KG1 (cell line): ENCODE results near the gene DCAF5.
"Not testable (repeated sequence)": the region's sequence is repeated elsewhere in the genome, so short reads cannot be mapped to it uniquely, and the experiment has no call there.

Experiments
- DNase-seq: peaks from one replicate; lab custom pipeline; 2025; lab: John Stamatoyannopoulos, UW

DCAF5 gene

DNA sequence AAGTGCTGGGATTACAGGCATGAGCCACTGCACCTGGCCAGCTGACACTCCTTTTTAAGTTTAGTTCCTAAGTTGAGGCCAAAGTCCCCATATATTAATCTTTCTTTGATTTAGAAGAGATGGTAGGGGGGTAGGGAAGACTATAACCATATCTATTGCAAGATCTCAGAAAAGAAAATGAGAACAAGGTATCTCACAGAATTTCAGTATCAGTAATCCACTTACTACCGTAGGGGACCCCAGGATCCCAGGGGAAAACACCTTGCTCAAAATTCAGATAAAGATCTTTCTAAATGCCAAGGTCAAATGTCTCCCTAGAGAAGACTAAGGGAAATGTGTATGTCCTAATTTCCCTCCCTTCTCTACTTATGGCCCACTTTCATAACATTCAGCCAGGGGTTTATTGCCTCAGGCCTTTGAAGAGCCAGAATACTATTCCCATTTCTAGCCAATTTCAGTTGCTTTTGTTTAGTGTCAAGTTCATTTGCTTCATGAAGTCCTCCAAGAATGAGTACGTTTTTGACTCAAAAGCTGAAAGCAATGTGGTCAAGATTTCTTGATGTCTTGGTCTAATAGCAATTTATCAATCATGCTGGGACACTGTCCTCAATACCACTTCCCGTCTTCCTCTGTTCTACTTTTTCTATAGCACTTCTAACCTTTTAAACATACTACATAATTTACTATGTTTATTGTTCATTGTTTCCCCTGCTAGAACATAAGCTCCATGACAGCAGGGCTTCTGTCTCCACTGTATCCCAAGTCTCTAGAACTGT lies 86.3 kb downstream of the DCAF5 start:
- no peak for DNase-seq

DNA sequence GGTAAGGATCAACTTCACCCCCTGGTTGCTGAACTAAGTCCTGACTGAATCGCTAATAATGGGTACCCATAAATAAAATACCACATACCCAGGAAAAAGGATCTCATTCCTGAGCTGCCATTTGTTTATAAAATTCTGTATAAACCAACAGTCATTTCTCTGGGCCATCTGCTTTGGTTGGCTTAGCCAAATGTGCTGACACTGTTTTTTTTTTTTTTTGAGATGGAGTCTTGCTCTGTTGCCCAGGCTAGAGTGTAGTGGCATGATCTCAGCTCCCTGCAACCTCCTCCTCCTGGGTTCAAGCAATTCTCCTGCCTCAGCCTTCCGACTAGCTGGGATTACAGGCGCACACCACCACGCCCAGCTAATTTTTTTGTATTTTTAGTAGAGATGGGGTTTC lies 87.0 kb downstream of the DCAF5 start:
- not testable (repeated sequence) for DNase-seq

DNA sequence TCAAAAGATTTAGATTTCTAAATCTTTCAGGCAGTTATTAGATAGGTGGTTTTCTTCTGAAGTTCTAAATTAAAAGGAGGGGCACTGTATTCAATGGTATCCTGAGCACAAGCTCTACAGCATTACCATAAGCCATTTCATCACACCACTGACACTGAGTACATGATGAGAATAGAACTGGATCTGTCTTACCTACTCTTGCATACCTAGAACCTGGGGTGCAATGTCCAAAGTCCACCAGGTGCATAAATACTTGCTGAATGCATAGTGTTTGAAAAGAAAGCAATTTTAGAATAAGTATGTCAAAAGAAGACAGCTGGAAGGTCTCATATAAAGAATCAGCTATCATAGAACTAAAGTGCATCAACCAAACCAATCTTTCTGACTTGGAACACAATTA lies 88.3 kb downstream of the DCAF5 start:
- no peak for DNase-seq

DNA sequence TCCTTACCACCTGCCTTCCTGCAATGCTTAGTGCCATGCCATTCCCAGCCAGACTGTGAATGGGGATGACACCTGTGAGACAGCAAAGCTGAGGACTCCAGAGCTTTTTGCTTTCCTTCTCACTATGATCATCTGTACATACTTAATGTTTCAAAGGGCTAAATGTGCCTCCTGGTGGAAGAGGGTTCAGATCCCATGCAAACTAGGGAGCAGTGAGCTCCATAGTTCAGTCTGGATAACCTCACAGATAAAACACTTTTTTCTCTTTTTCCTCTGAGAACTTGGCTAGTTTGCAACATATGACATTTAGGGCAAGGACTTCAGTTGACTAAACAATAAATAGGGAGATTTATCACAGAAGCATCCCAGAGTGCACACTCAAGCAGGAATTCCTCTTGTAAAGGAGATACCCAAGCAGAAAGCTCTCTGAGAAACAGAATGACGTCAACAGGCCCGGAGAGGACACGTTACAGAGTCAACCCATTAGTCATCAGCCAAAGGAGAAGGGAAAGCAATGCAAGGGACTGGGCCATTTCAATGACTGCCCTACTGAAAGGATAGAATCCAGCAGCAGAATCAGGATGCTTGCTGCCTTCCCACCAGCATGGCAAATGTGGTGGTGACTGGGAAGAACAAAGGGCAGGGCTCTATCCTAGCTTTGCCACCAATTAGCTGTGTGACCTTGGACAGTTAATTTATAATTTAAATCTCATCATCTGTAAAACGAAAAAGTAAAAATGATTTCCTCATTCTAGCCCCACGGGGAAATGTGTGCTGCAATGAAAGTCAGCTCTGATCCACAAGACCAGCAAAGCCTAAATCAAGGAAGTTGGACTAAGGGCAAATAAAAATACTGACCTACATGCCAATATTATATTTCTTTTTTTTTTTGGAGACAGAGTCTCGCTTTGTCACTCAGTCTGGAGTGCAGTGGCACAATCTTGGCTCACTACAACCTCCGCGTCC lies 93.0 kb downstream of the DCAF5 start:
- no peak for DNase-seq

DNA sequence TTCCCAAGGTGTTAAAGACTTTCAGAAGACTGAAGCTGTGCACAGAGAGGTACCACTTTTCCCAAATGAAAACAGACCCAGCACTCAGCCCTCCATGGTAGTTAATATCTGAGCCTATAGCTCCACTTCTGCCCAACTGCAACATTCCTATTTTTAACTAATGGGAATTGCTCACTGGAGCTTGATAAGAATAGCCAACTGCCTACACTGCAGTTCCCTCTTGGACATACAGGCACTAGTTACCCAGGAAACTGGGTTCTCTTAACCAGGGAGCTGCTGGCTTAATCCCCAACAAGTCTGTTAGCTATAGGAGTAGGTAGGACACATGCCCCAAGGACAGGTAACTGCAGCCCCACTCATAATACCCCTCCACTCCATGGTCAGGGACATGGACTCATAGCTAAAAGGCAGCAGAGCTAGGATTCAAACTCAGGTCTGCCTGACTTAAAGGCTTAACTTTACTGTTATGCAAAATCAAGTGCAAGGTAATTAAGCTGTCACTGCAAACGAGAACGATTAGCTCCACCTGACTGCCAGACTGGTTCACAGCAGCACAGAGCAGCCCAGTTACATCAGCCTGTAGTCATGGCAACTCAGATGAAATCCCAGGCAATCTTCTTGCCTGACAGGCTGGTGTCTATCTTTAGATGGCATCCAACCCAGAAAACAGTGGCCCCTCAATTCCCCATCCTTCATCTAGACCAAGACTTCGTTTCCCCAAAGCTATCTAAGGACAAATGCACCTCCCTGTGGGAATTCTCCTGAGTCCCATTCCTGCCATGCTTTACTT lies 96.7 kb downstream of the DCAF5 start:
- no peak for DNase-seq

DNA sequence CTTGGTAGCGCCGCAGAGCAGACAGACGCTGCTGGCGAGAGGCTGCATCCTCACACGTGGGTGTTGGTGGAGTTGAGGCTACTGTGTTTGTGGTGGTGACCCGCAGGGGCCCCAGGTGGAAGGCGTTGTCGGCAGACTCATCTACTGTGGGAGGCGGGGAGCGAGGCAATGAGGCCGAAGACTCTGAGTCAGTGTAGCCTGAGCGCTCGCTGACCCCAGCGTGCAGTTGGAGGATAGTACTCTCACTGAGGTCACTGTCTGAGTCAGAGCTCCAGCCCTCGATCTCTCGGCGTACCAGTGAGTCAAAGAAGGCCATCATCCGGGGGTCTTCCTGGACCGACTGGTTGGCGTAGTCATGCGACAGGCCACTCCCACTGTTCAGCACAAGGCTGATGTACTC lies 97.8 kb downstream of the DCAF5 start:
- no peak for DNase-seq

DNA sequence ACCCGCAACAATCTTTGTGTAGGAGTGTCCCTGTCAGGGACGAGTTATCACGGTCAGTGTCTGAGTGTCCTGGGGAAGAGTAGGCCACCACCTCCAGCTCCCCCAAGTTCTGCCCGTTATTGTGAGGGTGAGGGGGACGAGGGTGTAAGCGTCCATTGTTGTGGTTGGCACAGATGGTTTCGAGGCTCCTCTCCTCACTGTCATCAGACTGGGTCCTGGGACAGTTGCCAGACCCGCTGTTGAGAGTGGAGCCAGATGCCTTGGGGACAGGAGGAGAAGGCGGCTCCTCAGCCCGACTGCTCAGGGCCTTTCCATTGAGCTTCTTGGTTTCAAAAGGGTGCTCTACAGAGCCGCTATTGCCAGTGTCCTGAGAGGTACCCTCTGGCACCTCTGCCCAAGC lies 98.9 kb downstream of the DCAF5 start:
- no peak for DNase-seq

DNA sequence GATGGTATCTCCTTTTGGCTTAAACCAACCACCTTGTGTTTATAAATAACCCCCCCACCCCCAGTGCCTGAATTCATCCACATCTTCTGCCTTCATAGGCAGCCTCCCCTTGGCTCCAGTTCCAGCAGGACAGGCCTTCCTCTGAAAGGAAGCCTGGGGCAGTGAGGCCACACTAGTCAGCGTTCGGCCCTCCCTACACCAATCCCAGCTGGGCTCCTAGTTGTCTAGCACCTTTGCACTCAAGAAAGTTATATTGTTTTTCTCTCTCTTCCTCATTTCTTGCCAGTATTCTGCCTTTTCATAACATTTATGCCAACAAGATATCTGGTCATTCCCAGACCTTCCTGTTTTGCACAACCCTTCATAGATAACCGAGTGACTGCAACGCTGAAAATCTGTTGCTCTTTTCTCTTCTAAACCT lies 100.7 kb downstream of the DCAF5 start:
- no peak for DNase-seq

DNA sequence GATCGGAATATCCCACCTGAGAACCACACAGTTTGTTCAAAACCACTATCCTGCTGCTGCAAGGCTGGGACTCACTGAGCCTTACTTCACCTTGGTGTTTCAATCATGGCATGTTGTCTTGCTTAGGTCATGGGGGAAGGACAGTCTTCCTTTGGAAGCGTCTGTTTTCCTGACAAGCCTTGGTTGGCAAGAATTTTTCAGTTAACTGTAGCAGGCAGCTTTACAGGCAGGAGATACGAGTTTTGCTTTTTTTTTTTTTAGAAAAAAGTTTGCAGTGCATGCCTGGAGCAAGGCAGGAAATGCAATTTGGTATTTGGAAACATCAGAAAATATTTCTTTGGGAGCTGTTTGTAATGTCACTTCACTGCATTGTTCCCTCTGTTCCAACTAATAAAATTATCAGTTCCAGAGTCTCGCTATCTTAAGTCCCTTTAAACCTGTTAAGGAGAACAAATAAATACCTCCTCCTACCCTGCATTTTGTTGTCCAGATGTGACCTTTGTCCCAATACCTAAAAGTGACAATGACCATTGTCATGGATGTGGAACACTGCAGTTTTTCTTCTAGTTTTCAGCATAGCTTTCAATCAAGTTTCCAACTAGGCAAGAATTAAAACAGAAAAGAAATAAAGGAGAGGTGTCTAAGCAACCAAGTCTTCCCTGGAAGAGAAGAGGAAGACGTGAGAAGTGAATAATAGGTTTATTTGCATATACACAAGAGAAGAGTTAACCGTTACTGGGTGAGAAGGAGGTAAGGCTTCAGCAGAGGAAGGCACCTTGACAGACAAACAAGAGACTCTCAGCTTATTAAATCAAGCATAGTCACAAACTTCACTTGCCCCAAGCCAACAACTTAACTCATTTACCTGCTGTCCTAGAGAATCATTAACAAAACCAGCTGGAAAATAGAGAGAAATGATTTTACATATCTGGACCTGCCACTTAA lies 102.4 kb downstream of the DCAF5 start:
- no peak for DNase-seq

DNA sequence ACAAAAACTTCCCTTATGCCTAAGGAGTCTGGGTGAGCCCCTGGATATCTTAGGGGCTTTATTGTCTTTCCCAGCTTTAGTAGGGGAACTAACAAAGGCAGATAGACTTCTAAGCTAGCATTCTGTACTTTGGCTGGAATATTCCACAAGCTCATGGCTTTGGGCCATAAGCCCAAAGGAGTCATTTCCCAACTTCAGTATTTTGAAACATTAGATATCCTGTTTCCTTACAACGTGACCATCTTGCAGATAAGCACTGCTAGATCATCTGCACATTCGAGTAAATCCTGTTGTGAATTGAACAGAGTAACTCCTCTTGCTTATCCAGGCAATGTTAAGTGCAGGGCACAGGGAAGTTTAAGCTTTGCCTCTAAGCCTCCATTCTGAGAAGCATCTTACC lies 103.2 kb downstream of the DCAF5 start:
- no peak for DNase-seq

DNA sequence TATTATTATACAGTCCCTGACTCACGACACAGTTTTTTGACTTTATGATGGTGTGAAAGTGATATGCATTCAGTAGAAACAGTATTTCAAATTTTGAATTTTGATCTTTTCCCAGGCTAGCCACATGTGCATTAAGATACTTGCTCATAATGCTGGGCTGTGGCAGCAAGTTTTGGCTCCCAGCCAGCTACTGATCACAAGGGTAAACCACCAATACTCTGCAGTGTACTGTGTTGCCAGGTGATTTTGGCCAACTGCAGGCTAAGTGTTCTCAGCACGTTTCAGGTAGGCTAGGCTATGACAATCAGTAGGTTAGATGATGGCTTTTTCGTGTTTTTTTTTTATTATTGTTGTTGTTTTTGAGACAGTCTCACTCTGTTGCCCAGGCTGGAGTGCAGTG lies 104.5 kb downstream of the DCAF5 start:
- DNase-seq, result no peak

DNA sequence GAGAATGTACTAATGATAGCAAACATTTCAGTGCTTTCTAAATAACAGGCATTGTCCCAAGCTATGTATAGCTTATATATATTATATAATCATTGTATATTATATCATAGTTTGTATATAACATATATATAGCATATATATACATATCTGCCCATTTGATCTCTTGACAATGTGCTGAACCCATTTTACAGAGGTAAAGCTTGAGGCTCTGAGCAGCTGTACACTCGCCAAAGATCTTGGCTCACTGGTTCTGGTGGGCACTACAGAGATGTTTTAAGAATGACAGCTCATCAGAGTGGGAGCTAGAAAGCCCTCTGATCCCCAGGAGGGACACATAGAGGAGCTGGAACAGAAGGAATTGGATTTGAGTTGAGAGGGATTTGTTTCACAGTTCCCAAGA lies 105.7 kb downstream of the DCAF5 start:
- no peak for DNase-seq

DNA sequence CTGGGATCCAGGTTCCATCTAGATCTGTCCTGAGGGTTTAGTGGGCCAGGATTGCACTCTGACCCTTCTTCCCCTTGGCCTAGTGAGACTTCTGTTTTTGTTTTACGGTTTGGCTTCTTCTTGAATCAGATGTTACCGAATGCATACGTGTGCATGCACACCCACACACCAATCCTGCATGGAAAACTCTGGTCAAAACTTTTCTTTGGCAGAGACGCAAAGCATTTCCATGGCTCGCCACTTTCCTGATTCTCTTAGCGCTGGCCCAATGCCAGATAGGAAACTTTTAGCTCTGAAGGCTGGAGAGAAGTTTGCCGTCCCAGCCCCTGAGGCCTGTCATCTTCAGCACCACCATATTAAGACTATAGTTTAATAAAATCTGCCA lies 106.5 kb downstream of the DCAF5 start:
- no peak for DNase-seq

DNA sequence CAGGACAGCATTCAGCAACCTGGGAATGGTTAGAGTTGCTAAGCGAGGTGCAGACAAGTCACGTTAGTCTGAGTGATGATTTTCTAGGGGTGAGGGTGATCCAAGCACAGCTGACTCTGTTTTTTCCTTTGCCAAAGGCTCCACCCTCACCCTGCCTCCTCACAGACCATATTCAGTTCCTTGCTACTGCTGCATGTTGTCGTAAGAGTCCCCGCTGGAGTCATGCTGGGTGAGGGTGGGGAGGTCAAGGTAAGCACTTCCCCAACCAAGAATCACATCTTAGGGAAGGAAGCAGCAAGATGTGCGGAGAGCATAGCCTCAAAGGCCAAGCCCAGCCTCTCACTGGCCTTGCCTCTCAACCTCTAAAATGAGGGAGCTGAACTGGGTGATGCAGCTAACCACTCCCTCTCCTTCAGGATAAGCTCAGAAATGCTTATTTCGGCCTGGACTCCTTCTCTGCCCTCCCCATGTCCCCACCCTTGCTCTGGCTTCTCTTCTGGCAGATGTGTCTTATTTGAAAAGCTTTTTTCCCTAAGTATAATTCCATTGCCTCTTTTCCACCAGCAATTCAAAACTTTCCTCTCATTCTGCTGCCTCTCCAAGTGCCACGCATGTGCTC lies 107.0 kb downstream of the DCAF5 start:
- DNase-seq, result no peak

DNA sequence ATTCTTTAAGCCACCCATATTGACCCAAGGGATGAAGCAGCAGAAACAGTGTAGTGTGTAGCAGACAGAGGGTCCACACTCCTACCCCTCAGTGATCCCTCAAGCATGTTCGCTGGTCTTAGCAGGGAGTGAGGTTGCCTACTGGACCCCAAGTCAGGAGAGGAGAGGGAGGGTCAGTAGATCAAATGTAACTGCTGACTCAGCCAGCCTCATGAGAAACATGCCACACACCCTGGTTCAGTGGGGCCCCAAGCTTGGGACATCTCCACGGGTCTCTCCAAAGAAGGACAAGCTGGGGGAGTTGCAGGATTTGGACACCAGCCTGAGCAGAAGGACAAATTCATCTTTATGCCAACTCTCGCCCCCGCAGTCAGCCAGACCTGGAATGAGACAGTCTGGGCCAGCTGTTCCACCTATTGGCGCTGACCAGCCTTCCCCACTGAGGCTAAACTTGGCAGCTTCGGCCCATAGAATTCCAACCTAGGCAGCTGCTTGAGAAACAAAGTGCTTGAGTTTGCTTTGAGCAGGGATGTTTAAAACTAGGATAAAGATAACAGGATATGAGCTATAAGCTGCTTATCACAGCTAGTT lies 107.9 kb downstream of the DCAF5 start:
- DNase-seq, result no peak

DNA sequence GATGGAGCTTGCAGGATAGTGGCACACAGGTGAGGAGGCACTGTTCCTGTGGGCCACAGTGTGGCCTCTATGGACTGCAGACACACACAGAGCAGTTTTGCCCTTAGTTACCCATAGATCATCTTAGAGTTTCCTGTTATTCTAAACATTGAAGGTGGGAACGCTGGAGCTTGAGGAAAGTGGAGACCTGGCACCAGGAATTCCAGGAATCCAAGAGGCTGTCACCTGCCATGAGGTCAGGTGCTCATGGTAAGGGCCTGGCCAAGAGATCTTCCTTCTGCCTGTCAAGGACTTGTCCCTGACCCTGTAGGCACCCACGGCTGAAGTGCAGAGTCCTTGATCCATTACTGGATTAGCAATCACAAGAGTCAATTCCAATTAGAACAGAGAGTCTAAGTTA lies 108.6 kb downstream of the DCAF5 start:
- DNase-seq, result no peak

DNA sequence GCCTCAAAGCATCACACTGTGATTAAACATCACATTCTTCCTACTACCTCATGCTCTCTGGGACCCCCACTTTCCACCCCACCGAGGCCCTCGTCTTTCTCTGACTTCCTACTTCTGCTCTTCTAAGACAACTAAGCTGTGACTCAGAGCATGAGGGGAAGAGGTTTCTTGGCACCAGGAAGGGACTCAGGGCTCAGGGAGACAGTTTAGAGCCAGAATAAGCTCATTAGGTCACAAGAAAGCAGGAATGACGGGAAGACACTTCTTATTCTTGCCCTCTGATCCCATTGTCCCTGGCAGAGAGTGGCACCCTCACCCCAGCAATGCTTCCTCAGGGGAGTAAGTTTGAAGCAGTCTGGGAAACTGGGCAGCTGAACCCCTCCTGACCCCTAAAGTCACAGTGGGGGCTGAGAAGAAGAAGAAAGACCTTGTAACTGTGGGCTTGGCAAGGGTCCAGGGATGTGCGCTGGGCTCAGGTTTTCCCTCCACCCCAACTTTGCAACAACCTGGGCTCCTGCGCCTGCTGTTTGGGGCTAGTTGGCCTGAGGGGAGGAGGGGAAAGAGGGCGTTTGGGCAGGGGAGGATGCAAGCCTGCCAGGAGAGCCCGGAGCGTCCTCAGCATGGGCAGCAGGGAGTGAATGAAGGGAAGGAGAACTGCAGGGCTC lies 109.2 kb downstream of the DCAF5 start:
- DNase-seq, result no peak

DNA sequence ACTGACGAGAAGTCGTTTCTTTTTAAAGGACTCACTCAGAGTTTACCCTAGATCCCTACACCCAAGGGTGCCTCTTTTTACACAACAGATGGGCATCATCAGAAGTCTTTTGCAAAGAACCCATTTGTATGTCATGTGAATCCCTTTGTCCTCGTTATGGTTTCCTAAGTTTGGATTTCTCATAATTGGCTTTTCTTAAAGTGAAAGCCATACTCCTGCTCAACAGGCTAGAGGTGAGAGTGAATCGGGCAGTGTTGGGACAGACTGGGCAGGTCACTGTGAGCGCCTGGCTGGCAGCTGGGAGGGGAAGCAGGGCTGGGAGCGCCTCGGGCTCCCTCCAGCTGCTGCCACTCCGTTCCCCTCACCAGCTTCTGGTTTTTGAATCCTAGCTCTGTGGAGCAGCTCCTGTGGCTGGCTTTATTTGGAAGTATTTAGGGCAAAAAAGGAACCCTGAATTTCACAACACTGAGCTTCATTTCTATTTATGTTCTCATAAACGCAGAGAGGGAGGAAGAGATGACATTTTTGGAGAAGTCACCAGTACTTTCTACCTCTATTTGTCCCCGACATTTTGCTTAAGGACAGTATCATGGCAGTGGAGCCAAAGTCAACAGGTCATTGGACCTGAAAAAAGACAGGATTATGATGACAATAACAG lies 110.0 kb downstream of the DCAF5 start:
- no peak for DNase-seq

DNA sequence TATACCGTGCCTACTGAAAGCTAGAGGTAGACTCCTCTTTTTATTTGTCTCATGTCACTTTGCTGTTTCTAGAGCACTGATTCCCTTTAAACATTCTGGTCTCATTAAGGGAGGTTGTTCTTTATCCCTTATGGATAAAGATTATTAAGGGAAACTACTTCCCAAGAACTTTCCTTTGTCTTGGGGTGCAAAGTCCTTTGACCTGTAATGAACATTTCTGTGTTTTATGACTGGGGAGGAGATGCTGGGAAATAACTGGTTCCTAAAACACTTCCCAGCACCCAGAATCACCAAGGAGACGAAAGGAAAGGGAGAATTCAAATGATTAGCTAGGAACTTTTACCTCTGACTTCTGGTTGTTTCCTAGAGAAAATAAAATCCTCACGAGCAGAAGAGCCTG lies 110.6 kb downstream of the DCAF5 start:
- DNase-seq, result no peak
